Panc1 (cell line): ENCODE results near the gene MANEAL.

Experiments
- SIN3A ChIP-seq: IDR thresholded peaks from 2 replicates; pipeline ENCODE4 v1.6.1; 2012; ENCODE audit warnings: low read depth, mild to moderate bottlenecking, low read length, moderate library complexity, borderline replicate concordance; ENCODE audit not compliant: insufficient read depth
- TF ChIP-seq, protein P1 (sequence below): fragments of 450-650 bp; IDR thresholded peaks from 2 replicates; pipeline ENCODE4 v1.5.1; 2017; ENCODE audit warnings: mild to moderate bottlenecking
- TF ChIP-seq, protein P2 (sequence below), 2 experiments: IDR thresholded peaks; 2 replicates each; pipeline ENCODE4 v1.6.1; 2011 to 2012; ENCODE audit warnings: low read depth in 2 of 2, control low read depth in 1 of 2, low read length in 1 of 2, mild to moderate bottlenecking in 1 of 2, moderate library complexity in 1 of 2; ENCODE audit not compliant: insufficient read depth in 1 of 2

DNA sequence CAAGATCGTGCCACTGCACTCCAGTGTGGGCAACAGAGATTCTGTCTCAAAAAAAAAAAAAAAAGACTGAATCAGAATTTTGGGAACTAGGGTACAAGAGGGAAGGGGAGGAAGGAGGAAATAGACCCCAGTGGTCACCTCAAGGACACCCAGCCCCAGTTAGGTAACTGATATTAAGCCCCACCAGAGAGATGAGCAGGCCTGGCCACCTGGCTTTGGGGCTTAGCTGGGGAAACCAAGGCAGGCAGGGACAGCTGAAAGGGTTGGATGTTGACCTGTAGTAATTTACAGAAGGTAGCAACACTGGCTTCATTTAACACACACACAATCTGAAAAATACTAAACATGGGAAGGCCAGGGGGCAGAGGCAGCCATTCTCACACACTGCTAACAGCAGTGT, 8.8 kb downstream of the MANEAL start:
- no peak for TF ChIP-seq SIN3A
- TF ChIP-seq, protein P1, sequence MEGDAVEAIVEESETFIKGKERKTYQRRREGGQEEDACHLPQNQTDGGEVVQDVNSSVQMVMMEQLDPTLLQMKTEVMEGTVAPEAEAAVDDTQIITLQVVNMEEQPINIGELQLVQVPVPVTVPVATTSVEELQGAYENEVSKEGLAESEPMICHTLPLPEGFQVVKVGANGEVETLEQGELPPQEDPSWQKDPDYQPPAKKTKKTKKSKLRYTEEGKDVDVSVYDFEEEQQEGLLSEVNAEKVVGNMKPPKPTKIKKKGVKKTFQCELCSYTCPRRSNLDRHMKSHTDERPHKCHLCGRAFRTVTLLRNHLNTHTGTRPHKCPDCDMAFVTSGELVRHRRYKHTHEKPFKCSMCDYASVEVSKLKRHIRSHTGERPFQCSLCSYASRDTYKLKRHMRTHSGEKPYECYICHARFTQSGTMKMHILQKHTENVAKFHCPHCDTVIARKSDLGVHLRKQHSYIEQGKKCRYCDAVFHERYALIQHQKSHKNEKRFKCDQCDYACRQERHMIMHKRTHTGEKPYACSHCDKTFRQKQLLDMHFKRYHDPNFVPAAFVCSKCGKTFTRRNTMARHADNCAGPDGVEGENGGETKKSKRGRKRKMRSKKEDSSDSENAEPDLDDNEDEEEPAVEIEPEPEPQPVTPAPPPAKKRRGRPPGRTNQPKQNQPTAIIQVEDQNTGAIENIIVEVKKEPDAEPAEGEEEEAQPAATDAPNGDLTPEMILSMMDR = no peak
- TF ChIP-seq, protein P2, sequence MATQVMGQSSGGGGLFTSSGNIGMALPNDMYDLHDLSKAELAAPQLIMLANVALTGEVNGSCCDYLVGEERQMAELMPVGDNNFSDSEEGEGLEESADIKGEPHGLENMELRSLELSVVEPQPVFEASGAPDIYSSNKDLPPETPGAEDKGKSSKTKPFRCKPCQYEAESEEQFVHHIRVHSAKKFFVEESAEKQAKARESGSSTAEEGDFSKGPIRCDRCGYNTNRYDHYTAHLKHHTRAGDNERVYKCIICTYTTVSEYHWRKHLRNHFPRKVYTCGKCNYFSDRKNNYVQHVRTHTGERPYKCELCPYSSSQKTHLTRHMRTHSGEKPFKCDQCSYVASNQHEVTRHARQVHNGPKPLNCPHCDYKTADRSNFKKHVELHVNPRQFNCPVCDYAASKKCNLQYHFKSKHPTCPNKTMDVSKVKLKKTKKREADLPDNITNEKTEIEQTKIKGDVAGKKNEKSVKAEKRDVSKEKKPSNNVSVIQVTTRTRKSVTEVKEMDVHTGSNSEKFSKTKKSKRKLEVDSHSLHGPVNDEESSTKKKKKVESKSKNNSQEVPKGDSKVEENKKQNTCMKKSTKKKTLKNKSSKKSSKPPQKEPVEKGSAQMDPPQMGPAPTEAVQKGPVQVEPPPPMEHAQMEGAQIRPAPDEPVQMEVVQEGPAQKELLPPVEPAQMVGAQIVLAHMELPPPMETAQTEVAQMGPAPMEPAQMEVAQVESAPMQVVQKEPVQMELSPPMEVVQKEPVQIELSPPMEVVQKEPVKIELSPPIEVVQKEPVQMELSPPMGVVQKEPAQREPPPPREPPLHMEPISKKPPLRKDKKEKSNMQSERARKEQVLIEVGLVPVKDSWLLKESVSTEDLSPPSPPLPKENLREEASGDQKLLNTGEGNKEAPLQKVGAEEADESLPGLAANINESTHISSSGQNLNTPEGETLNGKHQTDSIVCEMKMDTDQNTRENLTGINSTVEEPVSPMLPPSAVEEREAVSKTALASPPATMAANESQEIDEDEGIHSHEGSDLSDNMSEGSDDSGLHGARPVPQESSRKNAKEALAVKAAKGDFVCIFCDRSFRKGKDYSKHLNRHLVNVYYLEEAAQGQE (IDR thresholded peaks at IDR 0.05; ENCODE audit: insufficient read depth in 1 of 2, low read depth in 2 of 2, low read length in 1 of 2) = no peak
